Astrocyte of the spinal cord (primary cell): ENCODE measurements around the gene ETFB.
A peak's percentile ranks its signal among the peaks of the same experiment; 100 is the strongest.
"Not testable (repeated sequence)": the region's sequence is repeated elsewhere in the genome, so short reads cannot be mapped to it uniquely, and the experiment has no call there.

Source experiments
- DNase-seq: peaks from one replicate; pipeline ENCODE4 v3.0.0; 2011; ENCODE audit warnings: low read depth, low spot score
- H3K4me3 ChIP-seq: 2 replicates; pipeline ENCODE4 v1.5.1; 2011; ENCODE audit warnings: low read depth, mild to moderate bottlenecking, low read length, moderate library complexity
- CTCF ChIP-seq: IDR thresholded peaks from 2 replicates; pipeline ENCODE4 v1.5.1; 2012; ENCODE audit warnings: low read depth, mild to moderate bottlenecking, low read length, inconsistent platforms
- in situ Hi-C: cut with HindIII; loops from 2 replicates; pipeline ENCODE4 v1.10.0; 2017; ENCODE audit warnings: low sequenced_read_pairs

The ETFB gene

GRCh38 chr19:51365965-51366388, at the start of gene ETFB:
Gene ETFB, minus strand, starts transcription at chr19:51366388. Its CDS starts 62 bp downstream, at chr19:51366326.
- in situ Hi-C loops: no loop called here
- peak within 1 kb of the TSS; percentile 85 for H3K4me3 ChIP-seq
- DNase-seq: peak; percentile 12
- no peak for TF ChIP-seq CTCF

DNA sequence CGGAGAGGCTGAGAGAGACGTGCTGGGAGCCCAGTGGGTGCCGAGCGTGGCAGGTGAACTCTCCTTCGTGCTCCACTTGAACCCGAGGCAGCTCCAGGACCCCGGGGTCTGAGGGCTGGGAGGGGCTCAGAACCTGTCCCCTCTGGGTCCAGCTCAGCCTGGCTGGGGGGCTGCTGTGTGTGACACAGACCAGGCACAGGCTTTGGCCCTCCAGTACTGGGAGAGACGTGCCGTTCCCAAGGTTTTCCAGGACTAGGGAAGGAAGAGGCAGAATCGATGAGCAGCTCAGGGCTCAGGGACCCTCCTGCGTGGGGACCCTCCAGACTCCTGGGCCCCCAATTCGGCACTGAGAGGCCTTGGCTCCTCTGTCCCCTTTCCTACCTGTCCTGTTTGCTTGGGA, 49.0 kb upstream of the ETFB start:
- H3K4me3 ChIP-seq: no peak overlapping the region
- in situ Hi-C loops: no loop called here
- TF ChIP-seq CTCF: no peak
- DNase-seq: no peak

- no peak for DNase-seq
- in situ Hi-C loops: no loop called here
- no peak for TF ChIP-seq CTCF
These were observed 45.0 kb upstream of the ETFB start for GRCh38 chr19:51410950-51411748.

GRCh38 chr19:51407511-51408131, 41.4 kb upstream of the ETFB start:
- DNase-seq: no peak
- H3K4me3 ChIP-seq: no peak overlapping the region
- TF ChIP-seq CTCF: peak; percentile 38
- in situ Hi-C loops: no loop called here

More at GRCh38 chr19:51410950-51411748, 45.0 kb upstream of the ETFB start:
- no peak overlapping the region for H3K4me3 ChIP-seq

GRCh38 chr19:51402117-51402516, 35.9 kb upstream of the ETFB start:
- no peak for TF ChIP-seq CTCF
- no peak overlapping the region for H3K4me3 ChIP-seq
- in situ Hi-C loops: no loop called here
- DNase-seq: no peak

DNA sequence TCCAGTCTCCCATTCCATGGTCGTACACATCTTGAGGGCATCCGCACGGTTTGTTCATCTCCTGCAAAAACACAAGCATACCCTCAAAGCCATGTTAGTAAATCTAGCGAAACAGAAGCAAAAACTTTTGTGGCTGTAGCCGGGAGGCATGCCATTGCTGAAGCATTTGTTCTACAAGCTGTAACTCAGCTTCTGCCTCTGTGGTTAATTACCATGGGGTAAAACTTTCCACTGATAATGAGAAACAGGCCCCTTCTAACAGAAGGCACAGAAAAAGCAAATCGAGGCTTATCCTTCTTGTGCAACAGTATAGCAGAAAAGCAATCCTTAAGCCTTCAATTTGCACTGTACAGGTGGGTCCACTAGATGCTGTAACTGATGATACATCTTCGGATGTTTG, 33.7 kb upstream of the ETFB start:
- H3K4me3 ChIP-seq, DNase-seq, in situ Hi-C loops: not testable (repeated sequence)

DNA sequence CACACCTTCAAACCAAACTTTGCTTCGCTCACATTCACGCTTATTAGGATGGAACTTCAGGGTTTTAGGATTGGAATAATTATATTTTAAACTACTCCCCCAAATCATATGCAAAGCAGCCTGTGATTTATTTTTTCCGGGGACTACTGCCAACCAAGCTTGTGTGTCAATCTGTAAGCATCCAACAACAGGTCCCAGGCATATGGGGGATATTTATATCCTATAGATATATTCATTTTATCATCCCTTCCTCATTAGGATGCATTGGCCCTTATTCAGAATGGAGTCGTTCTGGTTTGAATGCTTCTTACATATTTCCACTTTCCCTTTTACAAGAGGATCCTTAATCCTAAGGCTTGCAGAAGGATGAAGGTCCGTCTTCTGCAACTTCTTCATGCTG, 33.0 kb upstream of the ETFB start:
- no peak for TF ChIP-seq CTCF
- in situ Hi-C loops: no loop called here
- H3K4me3 ChIP-seq: no peak overlapping the region
- DNase-seq: no peak
